Tibial artery (tissue), 4 donors: Measurements from ENCODE around the gene GNB1L.

Source experiments
- DNase-seq, 2 donors: peaks; one replicate each; pipeline ENCODE4 v3.0.0-alpha.2; 2019
- H3K27ac ChIP-seq, 2 donors: fragments of 200-600 bp; sonication (generic) in 1 of 2; 1 replicate in 1 of 2; 2 replicates in 1 of 2; pipeline ENCODE4 v1.5.1; 2018 to 2019; ENCODE audit warnings: mild to moderate bottlenecking in 1 of 2
- H3K27me3 ChIP-seq, 2 donors: fragments of 200-600 bp; sonication (generic) in 1 of 2; one replicate each; pipeline versions ENCODE4 v1.5.1 to v1.6.0; 2016 to 2019
- H3K36me3 ChIP-seq, 3 donors: fragments of 200-600 bp; sonication (generic) in 2 of 3; one replicate each; pipeline ENCODE4 v1.5.1; 2016 to 2019; ENCODE audit warnings: mild to moderate bottlenecking in 2 of 3
- H3K4me1 ChIP-seq, 4 donors: fragments of 200-600 bp; sonication (generic) in 2 of 4; 1 replicate in 3 of 4; 2 replicates in 1 of 4; pipeline ENCODE4 v1.5.1; 2016 to 2019
- H3K4me3 ChIP-seq, 2 donors: fragments of 200-600 bp; sonication (generic) in 1 of 2; 1 replicate in 1 of 2; 2 replicates in 1 of 2; pipeline ENCODE4 v1.5.1; 2018 to 2019; ENCODE audit warnings: mild to moderate bottlenecking in 2 of 2
- H3K9me3 ChIP-seq, 3 donors: fragments of 200-600 bp; sonication (generic) in 1 of 3; one replicate each; pipeline ENCODE4 v1.5.1; 2016 to 2019
- CTCF ChIP-seq, 2 experiments: fragments of 200-600 bp in 1 of 2; fragments of 450-650 bp in 1 of 2; IDR thresholded peaks; one replicate each; pipeline ENCODE4 v1.5.1; 2017 to 2019; ENCODE audit warnings: antibody characterized with exemption in 2 of 2, mild to moderate bottlenecking in 1 of 2, moderate library complexity in 1 of 2
- intact Hi-C: fragments of 100-400 bp; cut with DNase I; formaldehyde crosslinking; loops from one replicate; pipeline ENCODE4 v1.15.0; 2023; ENCODE audit warnings: low total_unique reads

Gene GNB1L

GRCh38 chr22:19901577-19902244 lies 47.0 kb upstream of the GNB1L start:
- Histone ChIP-seq H3K4me1 (no peaks in the 10 kb centered on the region), H3K9me3 (no peaks in the 10 kb centered on the region), H3K4me3 (no peak overlapping the region), H3K36me3 (peaks cover 12 to 91% (median 41%) of the 10 kb centered on the region in 3 donors), H3K27ac (no peak overlapping the region), H3K27me3 (no peaks in the 10 kb centered on the region)
- TF ChIP-seq CTCF (IDR thresholded peaks at IDR 0.05), result no peak
- intact Hi-C loops, result no loop called here
- DNase-seq, result no peak

- no peak overlapping the region for H3K27ac ChIP-seq
- no peaks in the 10 kb centered on the region for H3K4me1 ChIP-seq
- H3K9me3 ChIP-seq, result no peaks in the 10 kb centered on the region
- DNase-seq, result no peak
- intact Hi-C loops, result no loop called here
- H3K4me3 ChIP-seq, result no peak overlapping the region
- no peaks in the 10 kb centered on the region for H3K27me3 ChIP-seq
- H3K36me3 ChIP-seq, result peaks cover 7 to 90% (median 33%) of the 10 kb centered on the region in 3 donors
- no peak for TF ChIP-seq CTCF (IDR thresholded peaks at IDR 0.05)
Measured at GRCh38 chr22:19900707-19901436, 46.2 kb upstream of the GNB1L start.

GRCh38 chr22:19898831-19899567 lies 44.3 kb upstream of the GNB1L start:
- TF ChIP-seq CTCF (IDR thresholded peaks at IDR 0.05), result no peak
- no peaks in the 10 kb centered on the region for H3K27me3 ChIP-seq
- no peaks in the 10 kb centered on the region for H3K9me3 ChIP-seq
- no peak overlapping the region for H3K4me3 ChIP-seq
- no peak overlapping the region for H3K27ac ChIP-seq
- intact Hi-C loops, result no loop called here
- peaks cover 16 to 92% (median 41%) of the 10 kb centered on the region in 3 donors for H3K36me3 ChIP-seq
- no peak for DNase-seq
- no peaks in the 10 kb centered on the region for H3K4me1 ChIP-seq

GRCh38 chr22:19898145-19898544 lies 43.5 kb upstream of the GNB1L start:
- H3K9me3 ChIP-seq, result no peaks in the 10 kb centered on the region
- no peak overlapping the region for H3K4me3 ChIP-seq
- H3K4me1 ChIP-seq, result no peaks in the 10 kb centered on the region
- no peaks in the 10 kb centered on the region for H3K27me3 ChIP-seq
- peaks cover 16 to 95% (median 50%) of the 10 kb centered on the region in 3 donors for H3K36me3 ChIP-seq
- DNase-seq, result no peak
- no peak for TF ChIP-seq CTCF (IDR thresholded peaks at IDR 0.05)
- no peak overlapping the region for H3K27ac ChIP-seq
- intact Hi-C loops, result no loop called here

- H3K4me1 ChIP-seq, result no peaks in the 10 kb centered on the region
- no peak overlapping the region for H3K27ac ChIP-seq
- DNase-seq, result no peak
- peaks cover 14 to 96% (median 53%) of the 10 kb centered on the region in 3 donors for H3K36me3 ChIP-seq
- intact Hi-C loops, result no loop called here
- TF ChIP-seq CTCF (IDR thresholded peaks at IDR 0.05), result no peak
- H3K9me3 ChIP-seq, result no peaks in the 10 kb centered on the region
- H3K27me3 ChIP-seq, result no peaks in the 10 kb centered on the region
- H3K4me3 ChIP-seq, result no peak overlapping the region
Measured at GRCh38 chr22:19897726-19898125, 43.1 kb upstream of the GNB1L start.
